GM13976 (cell line): ENCODE measurements around the gene OPRL1.

Experiments
- DNase-seq: peaks from one replicate; pipeline ENCODE4 v3.0.0; 2012; ENCODE audit warnings: low spot score
- CTCF ChIP-seq: IDR thresholded peaks from 2 replicates; pipeline ENCODE4 v1.5.1; 2012; ENCODE audit warnings: borderline replicate concordance, mild to moderate bottlenecking; ENCODE audit not compliant: insufficient read depth; ENCODE audit errors: extremely low read depth, missing control alignments, control extremely low read depth
- in situ Hi-C: fragments of 300-500 bp; cut with MboI; formaldehyde crosslinking; loops from one replicate; pipeline ENCODE4 v1.12.0; 2022; ENCODE audit warnings: low sequenced_read_pairs, mixed read lengths, inconsistent platforms; ENCODE audit not compliant: unreplicated experiment

The OPRL1 gene

GRCh38 chr20:64068386-64069208 is 11.3 kb upstream of the OPRL1 start:
- DNase-seq = no peak
- in situ Hi-C loops = no loop called here

GRCh38 chr20:64069209-64069613 is 10.7 kb upstream of the OPRL1 start:
- TF ChIP-seq CTCF = no peak
- in situ Hi-C loops = no loop called here

More at GRCh38 chr20:64068386-64069208, 11.3 kb upstream of the OPRL1 start:
- TF ChIP-seq CTCF = no peak

GRCh38 chr20:64069614-64070243 is 10.2 kb upstream of the OPRL1 start:
- in situ Hi-C loops = no loop called here
- TF ChIP-seq CTCF = peak; percentile 68
- DNase-seq = peak; percentile 75

More at GRCh38 chr20:64069209-64069613, 10.7 kb upstream of the OPRL1 start:
- DNase-seq = no peak

- DNase-seq = no peak
- in situ Hi-C loops = no loop called here
- TF ChIP-seq CTCF = no peak
These were observed 9.5 kb upstream of the OPRL1 start for GRCh38 chr20:64070244-64070993.

- no peak for DNase-seq
- in situ Hi-C loops = no loop called here
- TF ChIP-seq CTCF = no peak
These were observed 8.2 kb upstream of the OPRL1 start for GRCh38 chr20:64071341-64072332.

GRCh38 chr20:64072498-64073063 is 7.3 kb upstream of the OPRL1 start:
- in situ Hi-C loops = no loop called here
- DNase-seq = no peak
- TF ChIP-seq CTCF = no peak
